ENCODE data around the gene FOXL2NB.

The FOXL2NB gene

DNA sequence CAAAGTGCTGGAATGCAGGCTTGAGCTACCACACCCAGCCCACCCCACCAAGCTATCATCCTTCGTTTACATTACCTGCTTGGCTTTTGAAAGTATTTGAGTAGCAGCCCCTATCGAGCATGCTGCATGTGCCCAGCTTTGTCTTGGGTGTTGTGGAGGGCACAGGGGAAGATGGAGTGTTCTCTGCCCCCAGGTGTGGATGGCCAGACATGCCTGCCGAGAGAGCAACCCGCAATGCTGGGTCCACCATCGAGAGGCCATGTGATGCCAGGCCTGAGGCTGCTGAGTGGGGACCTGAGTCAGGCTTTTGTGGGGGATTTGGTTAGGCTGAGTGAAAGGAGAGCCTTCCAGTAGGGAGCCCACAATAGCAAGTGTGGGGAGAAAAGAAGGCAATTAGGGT, 25.9 kb downstream of the FOXL2NB start:
- Histone ChIP-seq H3K27me3 (ENCODE audit: insufficient read depth, low read depth) (no peaks in the 10 kb centered on the region), H3K79me2 (ENCODE audit: insufficient read depth, low read depth) (no peaks in the 10 kb centered on the region), H3K4me3 (IDR thresholded peaks at IDR 0.05; ENCODE audit: insufficient read depth, low read depth, low read length) (no peak overlapping the region), H2AFZ (ENCODE audit: low read depth) (no peak overlapping the region), H4K20me1 (ENCODE audit: insufficient read depth) (no peaks in the 10 kb centered on the region), H3K4me2 (no peak overlapping the region), H3K27ac (no peak overlapping the region), H3K9ac (no peak overlapping the region), H3K4me1 (ENCODE audit: low read depth, poor library complexity, severe bottlenecking) (no peaks in the 10 kb centered on the region), H3K36me3 (ENCODE audit: insufficient read depth) (no peaks in the 10 kb centered on the region)
- TF ChIP-seq CTCF (conservative IDR thresholded peaks at IDR 0.05; ENCODE audit: low read depth, low read length) = no peak

DNA sequence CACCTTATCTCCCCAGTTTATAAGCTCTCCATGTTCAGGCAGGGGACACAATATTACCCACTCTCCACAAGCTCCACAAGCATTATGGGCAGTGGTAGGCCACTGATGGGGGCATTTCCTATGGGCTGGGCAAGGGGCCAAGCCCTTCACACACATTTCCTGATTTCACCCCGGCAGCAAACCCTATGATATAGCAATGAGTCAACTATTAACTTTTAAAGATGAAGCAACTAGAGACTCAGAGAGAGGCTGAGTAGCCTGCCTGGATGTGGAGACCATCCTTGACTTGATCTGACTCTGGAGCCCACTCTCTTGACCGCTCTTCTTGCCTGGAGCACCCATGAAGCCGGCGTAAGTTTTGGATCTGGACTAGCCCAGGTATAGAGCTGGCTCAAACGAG, 27.4 kb downstream of the FOXL2NB start:
- Histone ChIP-seq H3K4me1 (ENCODE audit: low read depth, poor library complexity, severe bottlenecking) (no peaks in the 10 kb centered on the region), H3K27ac (no peak overlapping the region), H3K79me2 (ENCODE audit: insufficient read depth, low read depth) (no peaks in the 10 kb centered on the region), H3K4me3 (IDR thresholded peaks at IDR 0.05; ENCODE audit: insufficient read depth, low read depth, low read length) (no peak overlapping the region), H3K4me2 (no peak overlapping the region), H2AFZ (ENCODE audit: low read depth) (no peak overlapping the region), H3K9ac (no peak overlapping the region), H4K20me1 (ENCODE audit: insufficient read depth) (no peaks in the 10 kb centered on the region), H3K27me3 (ENCODE audit: insufficient read depth, low read depth) (no peaks in the 10 kb centered on the region), H3K36me3 (ENCODE audit: insufficient read depth) (no peaks in the 10 kb centered on the region)
- TF ChIP-seq CTCF (conservative IDR thresholded peaks at IDR 0.05; ENCODE audit: low read depth, low read length) = no peak

- H3K9ac ChIP-seq = no peak overlapping the region
- no peak overlapping the region for H3K4me3 ChIP-seq (IDR thresholded peaks at IDR 0.05; ENCODE audit: insufficient read depth, low read depth, low read length)
- H2AFZ ChIP-seq (ENCODE audit: low read depth) = no peak overlapping the region
- no peak for TF ChIP-seq CTCF (conservative IDR thresholded peaks at IDR 0.05; ENCODE audit: low read depth, low read length)
- H3K27me3 ChIP-seq (ENCODE audit: insufficient read depth, low read depth) = no peaks in the 10 kb centered on the region
- no peaks in the 10 kb centered on the region for H3K4me1 ChIP-seq (ENCODE audit: low read depth, poor library complexity, severe bottlenecking)
- H4K20me1 ChIP-seq (ENCODE audit: insufficient read depth) = no peaks in the 10 kb centered on the region
- H3K4me2 ChIP-seq = no peak overlapping the region
- no peaks in the 10 kb centered on the region for H3K79me2 ChIP-seq (ENCODE audit: insufficient read depth, low read depth)
- H3K27ac ChIP-seq = no peak overlapping the region
- H3K36me3 ChIP-seq (ENCODE audit: insufficient read depth) = no peaks in the 10 kb centered on the region
These were observed 28.3 kb downstream of the FOXL2NB start for GRCh38 chr3:138975351-138975750.

DNA sequence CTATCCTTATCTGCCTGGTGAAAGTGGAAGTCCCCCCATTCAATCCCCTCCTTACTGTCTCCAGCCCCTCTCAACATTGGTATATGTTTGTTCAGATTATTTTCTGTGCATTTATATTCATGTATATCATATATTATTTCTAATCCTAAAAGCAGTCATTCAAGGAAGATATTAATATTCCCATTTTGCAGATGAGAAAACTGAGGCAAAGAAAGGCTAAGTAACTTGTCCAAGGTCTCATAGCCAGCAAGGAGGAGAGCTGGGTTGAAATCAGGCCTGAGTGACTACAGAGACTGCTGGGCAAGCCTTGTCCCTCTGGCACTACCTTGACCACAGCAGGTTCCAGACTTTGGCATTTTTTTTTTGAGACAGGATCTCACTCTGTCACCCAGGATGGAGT, 29.0 kb downstream of the FOXL2NB start:
- Histone ChIP-seq H2AFZ (ENCODE audit: low read depth) (no peak overlapping the region), H3K4me2 (no peak overlapping the region)
- no peak for TF ChIP-seq CTCF (conservative IDR thresholded peaks at IDR 0.05; ENCODE audit: low read depth, low read length)

GRCh38 chr3:138984816-138985215, 37.8 kb downstream of the FOXL2NB start:
- Histone ChIP-seq H3K4me3 (IDR thresholded peaks at IDR 0.05; ENCODE audit: insufficient read depth, low read depth, low read length) (no peak overlapping the region), H3K27me3 (ENCODE audit: insufficient read depth, low read depth) (no peaks in the 10 kb centered on the region), H3K36me3 (ENCODE audit: insufficient read depth) (no peaks in the 10 kb centered on the region), H3K4me1 (ENCODE audit: low read depth, poor library complexity, severe bottlenecking) (peaks cover 5% of the 10 kb centered on the region), H3K79me2 (ENCODE audit: insufficient read depth, low read depth) (no peaks in the 10 kb centered on the region), H2AFZ (ENCODE audit: low read depth) (no peak overlapping the region), H4K20me1 (ENCODE audit: insufficient read depth) (no peaks in the 10 kb centered on the region), H3K4me2 (no peak overlapping the region), H3K9ac (no peak overlapping the region), H3K27ac (no peak overlapping the region)
- no peak for TF ChIP-seq CTCF (conservative IDR thresholded peaks at IDR 0.05; ENCODE audit: low read depth, low read length)

More for the DNA sequence above, 29.0 kb downstream of the FOXL2NB start:
- Histone ChIP-seq H3K27me3 (ENCODE audit: insufficient read depth, low read depth) (no peaks in the 10 kb centered on the region), H3K27ac (no peak overlapping the region), H3K4me3 (IDR thresholded peaks at IDR 0.05; ENCODE audit: insufficient read depth, low read depth, low read length) (no peak overlapping the region), H3K9ac (no peak overlapping the region), H3K79me2 (ENCODE audit: insufficient read depth, low read depth) (no peaks in the 10 kb centered on the region), H3K4me1 (ENCODE audit: low read depth, poor library complexity, severe bottlenecking) (no peaks in the 10 kb centered on the region), H4K20me1 (ENCODE audit: insufficient read depth) (no peaks in the 10 kb centered on the region), H3K36me3 (ENCODE audit: insufficient read depth) (no peaks in the 10 kb centered on the region)

Measured in KMS-11 (cell line).